Measurements from ENCODE around the gene ADAM12.
A peak's percentile ranks its signal among the peaks of the same experiment; 100 is the strongest.

Gene ADAM12

DNA sequence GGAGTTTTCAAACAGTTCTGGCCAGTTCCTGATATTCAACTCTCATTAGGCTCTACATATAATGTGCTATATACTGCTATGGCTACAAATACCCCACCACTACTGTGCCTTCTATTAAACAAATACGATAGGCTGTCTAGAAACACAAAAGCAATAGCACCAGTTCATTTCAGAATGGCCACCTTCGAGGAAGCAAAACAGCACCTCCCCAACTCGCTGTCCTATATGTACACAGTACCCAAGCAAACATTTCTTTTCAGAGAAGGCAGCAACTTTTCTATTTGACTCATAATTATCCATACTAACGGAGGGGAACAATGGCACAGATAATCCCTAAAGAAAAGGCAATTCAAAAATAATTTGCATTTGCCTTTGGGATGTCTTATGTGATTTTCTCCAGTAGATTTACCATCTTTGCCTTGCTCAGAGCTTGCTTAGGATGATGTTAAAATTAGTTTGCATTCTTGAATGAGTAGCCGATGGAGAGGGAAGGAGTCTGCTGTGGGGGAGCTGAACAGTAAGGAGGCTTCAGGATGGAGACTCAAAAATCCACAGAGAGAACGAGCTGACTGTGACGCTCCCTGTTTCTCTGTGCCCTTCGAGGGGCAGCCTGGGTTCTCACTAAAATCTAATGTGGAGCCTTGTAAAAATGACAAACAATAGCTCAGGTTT lies 273.3 kb downstream of the ADAM12 start:
- DNase-seq (ENCODE audit: low read depth) = no peak

DNA sequence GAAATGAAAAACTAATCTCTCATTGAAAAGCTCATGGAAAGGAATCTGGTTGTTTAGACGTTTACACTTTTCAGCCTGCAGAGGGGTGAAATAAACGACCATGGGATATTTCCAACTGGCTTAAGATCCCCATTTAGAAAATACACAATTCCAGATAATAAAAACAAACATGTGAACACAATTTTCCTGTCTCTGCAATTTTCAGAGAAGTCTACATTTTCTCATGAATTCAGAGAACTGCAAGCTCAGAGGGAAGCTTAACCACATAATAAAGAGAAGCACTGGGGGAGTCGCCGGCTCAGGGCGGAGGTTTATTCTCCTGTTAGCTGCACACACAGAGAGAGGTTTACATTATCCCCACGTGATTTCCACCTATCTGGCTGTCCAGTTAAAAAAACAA lies 276.8 kb downstream of the ADAM12 start:
- no peak for DNase-seq (ENCODE audit: low read depth)

DNA sequence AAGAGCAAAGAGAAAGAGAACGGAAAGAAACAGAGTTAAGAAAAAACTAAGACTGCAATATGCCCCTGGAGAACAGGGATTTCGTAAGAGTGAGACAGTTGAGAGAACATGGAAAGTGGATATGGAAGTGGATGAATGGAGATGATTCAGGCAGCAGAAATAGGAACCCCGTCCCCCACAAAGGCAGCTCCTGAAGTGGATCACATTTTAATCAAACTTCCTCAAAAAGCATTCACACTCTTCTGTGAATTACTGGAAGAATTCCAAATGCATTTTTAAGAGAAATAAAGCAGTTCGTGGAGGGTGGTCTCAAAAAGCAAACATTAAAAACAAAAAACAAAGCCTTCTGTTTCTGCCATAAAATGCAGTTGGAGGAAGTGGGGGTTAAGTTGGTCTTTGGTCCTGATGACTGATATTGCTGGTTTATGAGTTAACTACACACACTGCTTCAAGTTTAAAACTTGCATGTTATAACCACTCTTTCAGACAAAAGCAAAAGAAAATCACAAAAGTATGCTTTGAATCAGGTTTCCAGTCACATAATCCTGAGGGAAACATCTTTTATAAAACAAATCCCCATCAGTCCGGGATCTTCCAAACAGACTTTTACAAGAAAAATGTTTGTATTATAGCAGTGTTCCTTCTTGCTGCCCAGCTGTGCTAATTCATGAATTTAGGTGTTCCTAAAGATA lies 277.6 kb downstream of the ADAM12 start:
- peak; percentile 29 for DNase-seq (ENCODE audit: low read depth)

DNA sequence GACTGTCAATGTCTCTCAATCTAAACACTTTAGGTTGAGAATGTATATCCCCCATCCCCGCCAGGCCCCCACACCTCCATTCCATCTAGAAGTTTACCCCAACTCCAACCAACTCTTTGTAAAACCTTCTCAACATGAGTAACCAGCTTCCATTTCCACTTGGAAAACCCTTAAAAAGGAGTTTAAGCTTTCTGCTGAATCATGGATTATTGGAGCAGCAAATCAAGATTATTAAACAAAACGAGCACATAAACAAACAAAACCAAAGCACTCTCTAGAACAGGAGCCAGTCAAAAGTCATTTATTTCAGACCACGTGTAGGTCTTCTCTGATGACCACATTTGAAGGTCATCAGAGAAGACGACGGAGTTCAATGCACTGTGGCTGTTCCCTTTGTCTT lies 278.4 kb downstream of the ADAM12 start:
- DNase-seq (ENCODE audit: low read depth) = no peak

DNA sequence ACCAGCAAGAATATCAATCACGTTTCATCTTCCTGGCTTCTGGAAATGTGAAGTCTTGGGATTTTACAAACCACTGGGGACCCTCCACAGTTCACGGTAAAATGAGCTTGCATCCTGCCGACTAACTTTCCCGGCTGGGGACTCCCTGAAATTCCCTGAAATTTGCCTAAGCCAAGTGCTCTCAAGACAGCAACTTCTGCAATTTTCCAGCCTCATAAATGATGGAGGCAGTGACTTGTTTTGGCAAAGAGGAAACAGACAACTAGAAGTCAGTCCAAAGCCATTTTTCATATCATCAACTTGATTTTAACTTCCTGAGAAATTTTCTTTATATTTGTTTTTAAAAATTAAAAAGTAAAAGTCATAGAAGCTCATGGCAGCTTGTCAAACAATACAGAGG lies 279.6 kb downstream of the ADAM12 start:
- DNase-seq (ENCODE audit: low read depth) = no peak

DNA sequence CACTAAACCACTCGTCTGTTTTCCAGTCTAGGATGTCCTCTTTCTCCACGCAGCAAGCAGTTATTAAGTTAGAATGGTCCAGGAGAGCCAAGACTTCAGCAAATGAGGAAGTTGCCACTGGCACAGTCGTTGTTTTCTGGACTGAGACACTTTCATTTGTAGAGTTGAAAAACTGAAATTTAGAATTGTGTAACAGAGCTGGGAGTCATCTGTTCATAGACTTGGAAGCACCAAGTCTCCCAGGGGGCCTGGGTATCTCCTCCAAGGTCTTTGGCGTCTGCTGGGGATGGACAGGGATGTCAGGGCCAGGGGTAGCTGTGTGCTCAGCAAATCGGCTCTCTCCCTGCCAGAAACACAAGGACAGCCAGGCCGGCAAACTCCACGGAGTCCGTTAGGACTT lies 283.5 kb downstream of the ADAM12 start:
- DNase-seq (ENCODE audit: low read depth) = no peak

DNA sequence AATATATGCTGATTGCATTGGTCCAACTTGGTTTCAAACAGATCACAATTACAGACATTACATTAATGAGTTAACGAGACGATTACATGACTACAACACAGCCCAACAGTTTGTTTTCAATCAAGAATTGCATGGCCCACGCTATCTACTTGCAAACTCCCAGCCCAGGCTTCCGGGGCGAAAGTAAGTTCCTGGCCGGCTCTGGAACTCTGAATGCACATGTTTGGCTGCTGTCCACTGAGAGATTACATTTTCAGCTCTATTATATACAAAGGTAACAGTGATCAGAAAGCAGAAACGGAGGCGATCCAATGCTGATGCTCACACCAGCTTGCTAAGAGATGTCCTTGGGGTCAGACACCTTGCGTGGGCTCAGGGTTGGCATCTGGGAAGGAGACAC lies 285.6 kb downstream of the ADAM12 start:
- peak; percentile 10 for DNase-seq (ENCODE audit: low read depth)

DNA sequence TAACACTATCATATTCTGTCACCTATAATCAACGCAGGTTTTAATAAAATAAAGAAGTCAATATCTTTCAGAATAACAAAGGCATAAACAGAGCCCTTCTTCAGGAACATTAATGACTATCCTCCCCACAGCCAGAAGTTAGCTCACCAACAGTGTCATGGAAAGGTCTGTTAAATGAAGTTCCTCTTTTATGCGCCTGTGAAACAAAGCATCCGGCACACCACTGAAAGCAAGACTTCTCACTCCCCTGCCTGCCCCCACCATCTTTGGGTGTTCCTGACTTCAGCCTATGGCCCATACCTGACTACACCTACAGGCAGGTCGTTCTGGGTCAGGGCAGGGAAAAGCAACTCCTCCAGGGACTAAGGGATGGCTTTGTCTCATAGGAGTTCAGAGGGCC lies 286.5 kb downstream of the ADAM12 start:
- no peak for DNase-seq (ENCODE audit: low read depth)

DNA sequence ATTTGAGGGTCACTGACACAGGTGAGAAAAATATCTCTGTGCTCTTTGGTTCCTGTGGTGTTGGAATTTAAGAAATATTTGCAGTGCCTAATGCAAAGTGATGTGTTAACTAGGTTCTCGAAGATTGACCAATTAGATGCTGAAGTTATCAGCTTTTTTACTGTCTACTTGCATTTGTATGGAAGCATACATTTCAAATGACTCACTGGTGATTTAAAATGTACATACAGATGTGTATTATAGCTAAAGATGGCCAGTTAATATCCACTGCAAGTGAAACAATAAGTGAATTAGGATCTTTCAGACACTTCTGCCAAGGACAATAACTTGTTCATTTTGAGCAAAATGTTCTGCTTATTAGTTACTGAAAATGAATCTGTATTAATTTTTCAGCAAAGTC lies 287.0 kb downstream of the ADAM12 start:
- DNase-seq (ENCODE audit: low read depth) = no peak

DNA sequence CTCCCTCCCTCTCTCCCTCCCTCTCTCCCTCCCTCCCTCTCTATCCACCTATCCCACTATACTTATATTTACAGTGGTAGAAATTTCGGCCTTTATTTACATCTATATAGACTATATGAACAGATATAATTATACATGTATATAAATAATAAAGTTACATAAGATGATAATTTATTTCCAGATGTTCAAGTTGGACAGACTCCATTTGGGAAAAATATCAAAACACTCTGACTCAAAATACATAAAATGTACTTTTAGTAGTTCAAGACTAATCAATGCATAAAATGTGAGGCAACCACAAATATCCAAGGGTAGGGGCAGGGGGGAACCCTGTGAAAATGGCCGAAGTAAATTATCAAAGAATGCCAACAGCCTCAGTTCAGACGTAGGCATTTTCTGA lies 288.9 kb downstream of the ADAM12 start:
- no peak for DNase-seq (ENCODE audit: low read depth)

DNA sequence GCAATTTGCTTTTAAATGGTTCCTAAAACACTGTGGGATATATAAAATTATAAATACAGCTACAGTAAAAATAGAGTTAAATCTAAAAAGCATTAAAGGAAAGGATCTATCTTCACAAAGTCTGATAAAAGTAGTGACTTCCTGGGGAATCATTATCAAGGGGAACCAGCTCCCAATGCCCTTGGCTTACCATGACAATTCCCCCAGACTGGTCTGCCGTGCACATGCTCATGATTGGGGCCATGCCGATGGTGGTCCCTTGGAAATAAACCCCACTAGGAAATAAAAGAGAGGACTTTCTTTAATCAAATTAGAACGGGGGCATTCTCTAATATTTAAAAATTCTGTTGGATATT lies 290.1 kb downstream of the ADAM12 start:
- DNase-seq (ENCODE audit: low read depth) = no peak

DNA sequence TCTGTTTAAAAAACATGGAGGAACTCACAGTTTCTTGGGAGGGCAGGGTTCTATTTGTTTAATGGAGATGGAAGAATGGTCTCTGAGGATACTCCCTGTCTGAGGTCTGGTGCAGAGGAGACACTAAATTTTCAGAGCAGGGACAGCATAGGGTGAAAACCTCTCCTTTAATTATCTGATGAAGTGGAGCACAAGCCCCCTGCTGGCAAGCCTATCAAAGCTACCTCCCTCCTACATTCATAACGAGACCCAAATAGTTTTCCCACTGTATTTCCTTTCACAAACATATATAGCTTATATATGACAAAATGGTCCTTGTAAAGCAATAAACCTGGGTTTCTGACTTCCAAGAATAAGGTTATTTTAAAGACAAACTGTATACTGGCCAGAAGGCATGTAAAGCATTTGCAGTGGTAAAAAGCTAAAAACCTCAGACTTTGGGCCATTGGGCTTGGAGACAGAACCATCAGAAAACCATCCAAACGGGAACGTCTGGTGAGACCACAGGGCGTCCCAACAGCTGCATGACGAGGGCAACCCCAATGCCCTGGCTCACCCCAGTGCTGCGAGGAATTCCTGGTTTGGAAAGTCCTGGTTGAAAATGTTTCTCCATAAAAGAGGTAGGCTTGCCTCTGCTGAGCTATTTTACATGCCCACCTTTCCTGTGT lies 290.6 kb downstream of the ADAM12 start:
- DNase-seq (ENCODE audit: low read depth) = no peak

DNA sequence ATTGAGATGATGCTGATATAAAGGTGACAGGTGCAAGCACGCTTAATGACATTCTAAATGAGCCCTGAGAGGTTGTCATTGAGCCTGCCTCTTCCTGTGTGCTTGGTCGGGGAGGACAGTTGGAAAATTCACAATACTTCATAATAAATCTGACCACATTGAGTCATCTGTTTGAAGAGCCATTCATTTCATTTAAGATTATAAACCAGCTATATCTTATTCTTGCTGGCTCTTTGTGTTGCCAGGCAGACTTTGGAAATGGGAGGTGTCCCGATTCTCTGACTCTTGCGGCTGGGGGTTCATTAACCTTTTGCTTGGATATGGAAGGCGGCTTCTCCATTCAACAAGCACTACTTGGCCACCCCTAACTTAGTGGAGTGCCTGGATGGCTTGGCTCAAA lies 293.7 kb downstream of the ADAM12 start:
- peak; percentile 3 for DNase-seq (ENCODE audit: low read depth)

DNA sequence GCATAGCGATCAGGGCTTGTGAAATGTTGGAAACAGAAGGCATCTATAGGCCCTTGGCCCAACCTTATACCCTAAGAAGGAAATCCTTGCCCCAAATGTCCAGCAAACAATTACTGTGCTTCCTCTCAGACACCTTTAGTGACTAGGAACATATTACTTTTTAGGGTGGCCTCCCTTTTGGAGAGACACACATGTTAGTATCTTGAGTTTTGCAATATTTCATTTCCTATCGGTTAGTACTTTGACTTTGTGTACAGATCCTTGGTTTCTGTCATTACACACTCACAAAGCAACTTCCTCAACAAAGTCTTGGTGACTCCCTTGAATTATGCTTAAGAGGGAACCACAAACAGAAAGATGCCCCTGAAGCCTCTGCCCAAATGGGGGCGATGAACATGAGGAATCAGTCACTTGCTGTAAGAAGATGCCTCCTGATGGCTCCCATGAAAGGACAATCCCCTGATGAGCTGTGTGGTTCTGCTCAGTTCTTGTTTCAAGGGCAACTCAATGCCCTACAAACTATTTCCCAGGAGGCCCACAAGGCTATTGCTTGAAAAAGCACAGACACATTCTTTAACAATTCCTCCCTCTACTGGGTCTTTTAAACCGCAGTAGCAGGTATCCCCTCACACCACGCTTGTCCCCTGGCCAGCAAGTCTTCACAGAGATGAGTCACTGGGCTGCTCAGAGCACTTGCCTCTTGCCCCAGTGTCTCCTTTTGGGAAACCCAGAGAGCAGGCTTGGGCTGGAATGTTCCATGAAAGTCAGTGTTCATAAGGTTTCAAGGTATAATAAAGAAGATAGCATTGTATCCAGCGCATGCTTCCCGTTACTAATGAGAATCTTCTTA lies 295.7 kb downstream of the ADAM12 start:
- DNase-seq (ENCODE audit: low read depth) = peak; percentile 38

DNA sequence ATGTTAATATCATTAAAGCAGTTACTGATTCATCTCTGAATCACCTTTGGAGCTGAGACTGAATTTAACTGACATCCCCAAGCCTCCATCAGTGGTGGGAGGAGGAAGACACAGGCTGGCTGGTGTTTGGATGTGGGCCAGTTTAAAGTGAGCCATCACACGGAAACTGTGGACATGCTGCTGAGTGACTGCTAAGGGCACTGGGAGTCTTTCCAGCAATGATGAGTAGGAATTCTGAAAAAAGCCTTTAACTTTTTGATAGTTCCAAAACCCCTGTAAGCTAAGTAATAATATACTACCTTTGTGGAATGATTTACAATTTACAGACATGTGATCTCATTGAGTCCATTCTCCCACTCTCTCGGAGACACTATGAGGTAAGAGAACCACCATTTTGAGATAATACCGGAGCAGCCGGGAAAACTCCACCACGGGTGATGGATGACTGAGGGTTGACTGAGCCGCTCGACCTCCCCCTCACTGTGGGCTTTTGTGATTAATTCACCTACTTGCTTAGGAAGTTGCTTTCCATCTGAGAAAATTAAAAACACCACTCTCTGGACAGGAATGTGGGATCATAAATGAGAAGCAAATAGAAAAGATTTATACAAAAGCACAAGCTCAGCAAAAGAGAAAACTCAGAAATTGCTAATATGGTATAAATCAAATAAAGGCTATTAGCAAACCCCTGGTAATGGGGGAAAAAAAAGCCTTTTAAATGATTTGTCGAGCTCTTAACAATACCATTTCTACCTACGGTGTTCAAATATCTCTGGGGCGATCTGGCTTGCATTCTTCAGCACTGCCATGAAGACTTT lies 297.2 kb downstream of the ADAM12 start:
- DNase-seq (ENCODE audit: low read depth) = peak; percentile 71

DNA sequence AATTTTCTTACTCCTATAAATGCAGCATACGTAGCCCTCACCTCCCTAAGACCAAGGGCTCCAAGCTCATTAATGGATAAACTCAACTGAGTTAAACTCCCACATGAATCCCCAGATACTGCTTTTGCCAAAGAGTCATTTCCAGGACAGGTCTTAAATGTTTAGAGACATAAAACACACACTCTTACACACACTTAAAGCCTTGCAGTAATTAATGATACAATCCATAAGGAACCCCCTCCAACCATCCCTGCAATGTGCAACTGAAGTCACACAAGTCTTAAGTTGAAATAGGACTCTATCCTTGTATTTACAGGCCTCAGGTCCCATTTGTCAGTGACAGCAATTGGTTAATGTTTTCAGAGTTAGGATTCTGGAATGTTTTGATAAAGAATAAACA lies 297.8 kb downstream of the ADAM12 start:
- DNase-seq (ENCODE audit: low read depth) = no peak

DNA sequence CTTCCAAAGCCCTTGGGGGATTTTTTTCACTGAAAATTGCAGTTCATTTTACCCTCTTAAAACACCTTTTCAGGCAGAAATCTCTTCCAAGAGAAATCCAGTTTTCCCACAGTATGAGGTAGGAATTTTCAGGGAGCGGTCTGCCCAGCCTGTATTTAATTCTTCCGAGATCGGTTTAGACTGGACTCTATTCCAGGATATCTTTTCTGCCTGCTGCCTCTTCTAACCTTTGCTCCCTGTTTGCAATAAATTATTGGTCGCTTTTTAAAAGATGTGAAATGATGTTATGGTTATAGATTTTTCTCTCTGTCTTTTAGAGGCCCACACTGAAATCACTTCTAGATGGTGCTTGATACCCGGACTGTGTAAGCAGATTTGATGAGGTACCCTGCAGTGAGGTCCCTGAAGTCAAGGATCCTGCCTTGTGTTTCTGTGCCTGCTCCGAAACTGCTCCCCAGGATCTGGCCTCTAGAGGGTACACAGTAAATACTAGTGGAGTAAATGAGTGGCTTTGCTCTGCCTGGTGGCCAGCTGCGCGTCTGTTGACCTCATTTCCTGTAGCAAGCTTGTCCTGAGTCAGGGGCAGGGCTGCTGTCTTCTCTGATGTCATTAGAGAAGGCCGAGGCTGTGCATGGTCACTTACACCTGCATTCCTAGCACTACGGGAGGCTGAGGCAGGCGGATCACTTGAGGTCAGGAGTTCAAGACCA lies 300.3 kb downstream of the ADAM12 start:
- DNase-seq (ENCODE audit: low read depth) = peak; percentile 71

DNA sequence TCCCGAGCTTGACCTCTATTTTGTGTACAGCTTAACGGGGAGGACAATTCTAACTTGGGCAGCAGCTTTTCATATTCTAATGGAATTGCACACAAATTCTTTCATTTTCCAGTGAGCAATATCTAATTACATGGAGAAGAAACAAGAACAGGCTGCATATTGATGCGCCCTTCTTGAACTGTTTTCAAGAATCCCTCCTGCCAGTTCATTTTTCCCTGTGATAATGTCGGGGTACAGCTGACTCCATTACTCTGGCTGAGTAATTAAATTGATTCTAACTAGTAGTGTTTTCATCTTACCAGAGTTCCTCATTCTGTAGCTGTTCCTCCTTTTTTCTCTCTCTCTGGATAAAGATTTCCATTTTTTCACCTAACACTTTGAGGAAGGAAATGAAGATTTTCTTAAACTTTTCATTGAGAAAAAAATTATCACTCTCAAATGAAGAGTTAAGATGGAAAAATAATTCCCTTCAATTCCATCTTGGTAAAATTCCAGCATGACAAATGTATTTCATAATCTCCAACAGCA lies 301.1 kb downstream of the ADAM12 start:
- DNase-seq (ENCODE audit: low read depth) = no peak

DNA sequence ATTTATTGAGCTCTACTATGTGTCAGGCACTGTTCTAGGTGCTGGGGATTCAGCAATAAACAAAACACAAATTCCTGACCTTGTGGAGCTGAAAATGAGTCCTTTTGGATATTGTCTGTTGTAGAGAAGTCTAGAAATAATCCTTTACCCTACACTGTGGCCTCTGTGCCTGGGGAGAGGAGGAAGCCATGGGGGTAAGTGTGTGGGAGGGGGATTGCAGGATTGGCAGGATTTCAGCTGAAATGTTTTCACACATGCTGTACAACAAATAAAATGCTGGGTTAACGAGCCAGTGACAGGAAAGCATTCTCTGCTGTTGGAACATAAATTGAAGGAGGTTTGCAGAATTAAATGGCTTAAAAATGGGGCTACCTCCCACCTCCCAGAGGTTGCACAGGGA lies 302.5 kb downstream of the ADAM12 start:
- DNase-seq (ENCODE audit: low read depth) = no peak

DNA sequence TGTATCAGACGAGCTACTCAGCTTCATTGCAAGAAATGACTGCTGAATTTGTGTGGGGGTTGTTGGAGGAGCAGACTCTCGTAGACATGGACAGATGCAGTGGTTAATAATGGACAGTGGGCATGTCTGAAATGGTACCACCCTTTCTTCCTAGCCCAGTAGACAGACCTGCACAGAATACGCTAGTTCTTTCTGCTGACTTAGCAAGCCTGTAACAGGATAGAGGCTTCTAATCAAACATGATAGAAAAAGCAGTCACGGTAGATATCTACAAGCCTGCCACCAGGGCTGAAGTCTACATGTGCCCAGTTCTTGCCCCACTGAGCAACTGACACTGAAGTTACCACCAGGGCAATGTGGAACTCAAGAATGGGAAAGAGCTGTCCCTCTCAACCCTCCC lies 303.9 kb downstream of the ADAM12 start:
- no peak for DNase-seq (ENCODE audit: low read depth)

DNA sequence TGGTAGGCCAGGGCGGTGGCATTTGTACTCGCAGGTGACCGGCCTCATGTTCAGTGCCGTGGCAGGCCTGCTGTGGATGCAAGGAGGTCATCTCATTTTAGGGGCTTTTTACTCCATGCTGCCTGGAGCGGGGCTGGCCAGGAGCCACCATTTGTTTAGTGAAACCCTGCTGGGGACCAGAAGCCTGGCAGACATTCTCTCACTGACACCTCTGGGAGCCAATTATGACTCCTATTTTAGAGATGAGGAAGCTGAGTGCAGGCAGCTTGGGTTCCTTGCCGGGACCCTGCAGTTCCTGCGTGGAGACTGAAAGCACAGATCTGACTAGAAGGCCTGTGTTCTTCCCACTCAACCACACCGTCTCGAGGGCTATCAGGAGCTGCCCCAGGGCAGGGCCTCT lies 305.3 kb downstream of the ADAM12 start:
- DNase-seq (ENCODE audit: low read depth) = no peak

All from iris pigment epithelial cell (primary cell).